Measurements from ENCODE around the gene RBM6. TPM values are rescaled to one million over a fixed set of nuclear protein-coding genes. Genes with fewer than 3 reads are reported as not detected.

RBM6 gene
- total RNA-seq, 4 donors from 2014 or later: 62.3 to 137 (median 88.4) TPM

DNA sequence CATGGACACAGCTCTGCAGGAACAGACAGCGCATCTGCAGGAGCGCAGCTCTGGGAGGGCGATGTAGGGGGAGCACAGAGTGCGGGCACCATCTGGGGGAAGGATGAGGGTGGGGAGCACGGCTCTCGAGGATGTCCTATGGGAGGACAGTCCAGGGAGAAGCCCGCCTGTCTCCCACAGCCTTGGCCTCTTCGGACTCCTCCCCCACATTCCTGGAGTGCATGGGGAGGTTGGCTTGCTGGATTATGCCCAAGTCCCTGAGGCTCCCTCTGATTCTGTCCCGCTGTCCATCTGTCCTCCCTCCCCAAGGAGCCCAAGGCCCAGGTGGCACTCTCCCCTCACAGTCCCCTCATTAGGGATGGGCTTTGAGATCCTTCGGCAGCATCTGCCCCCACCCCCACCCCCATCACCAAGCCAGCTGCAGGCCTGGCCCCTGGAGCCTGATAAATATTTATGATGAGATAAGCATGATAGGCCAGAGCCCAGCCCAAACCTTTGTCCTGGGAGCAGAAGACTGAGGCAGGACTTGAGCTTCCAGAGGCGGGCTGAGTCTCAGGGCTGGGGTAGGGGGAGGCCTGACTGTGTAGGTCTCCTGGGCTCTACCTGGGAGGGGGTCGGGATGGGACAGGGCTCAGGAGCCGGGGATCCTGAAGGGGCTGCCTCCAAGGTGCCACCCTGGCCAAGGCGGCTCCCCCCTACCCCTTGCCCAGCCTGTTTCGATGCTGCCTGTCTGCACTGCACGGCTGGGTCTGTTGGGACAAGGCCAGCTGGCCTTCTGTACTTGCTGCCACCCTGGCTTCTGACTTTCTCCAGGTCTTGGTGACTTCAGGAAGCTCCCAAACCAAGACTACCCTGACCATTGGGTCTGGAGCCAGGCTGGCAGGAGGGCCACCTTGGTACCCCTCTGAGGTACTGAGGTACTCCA is 186.6 kb downstream of the RBM6 start:
- TF ChIP-seq, protein P1, sequence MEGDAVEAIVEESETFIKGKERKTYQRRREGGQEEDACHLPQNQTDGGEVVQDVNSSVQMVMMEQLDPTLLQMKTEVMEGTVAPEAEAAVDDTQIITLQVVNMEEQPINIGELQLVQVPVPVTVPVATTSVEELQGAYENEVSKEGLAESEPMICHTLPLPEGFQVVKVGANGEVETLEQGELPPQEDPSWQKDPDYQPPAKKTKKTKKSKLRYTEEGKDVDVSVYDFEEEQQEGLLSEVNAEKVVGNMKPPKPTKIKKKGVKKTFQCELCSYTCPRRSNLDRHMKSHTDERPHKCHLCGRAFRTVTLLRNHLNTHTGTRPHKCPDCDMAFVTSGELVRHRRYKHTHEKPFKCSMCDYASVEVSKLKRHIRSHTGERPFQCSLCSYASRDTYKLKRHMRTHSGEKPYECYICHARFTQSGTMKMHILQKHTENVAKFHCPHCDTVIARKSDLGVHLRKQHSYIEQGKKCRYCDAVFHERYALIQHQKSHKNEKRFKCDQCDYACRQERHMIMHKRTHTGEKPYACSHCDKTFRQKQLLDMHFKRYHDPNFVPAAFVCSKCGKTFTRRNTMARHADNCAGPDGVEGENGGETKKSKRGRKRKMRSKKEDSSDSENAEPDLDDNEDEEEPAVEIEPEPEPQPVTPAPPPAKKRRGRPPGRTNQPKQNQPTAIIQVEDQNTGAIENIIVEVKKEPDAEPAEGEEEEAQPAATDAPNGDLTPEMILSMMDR (IDR thresholded peaks at IDR 0.05): no peak
- no peak for DNase-seq (ENCODE audit: low spot score)
- no peak for ATAC-seq (ENCODE audit: low FRiP score)

Other genes starting within 250 kb of the RBM6 start
- 1 to 10 TPM in 3 of 4 donors, under 1 TPM in 1; 0.82 to 2.9 (median 2.3) TPM for gene AMIGO3, start 220.5 kb upstream of the RBM6 start, total RNA-seq
- gene GMPPB, start 216.2 kb upstream of the RBM6 start, total RNA-seq: 10 to 100 TPM; 15.6 to 31.7 (median 27.3) TPM
- 10 to 100 TPM; 30.5 to 41.3 (median 35.8) TPM for gene IP6K1, start 153.6 kb upstream of the RBM6 start, total RNA-seq
- 1 to 10 TPM in 1 of 4 donors, under 1 TPM in 1, not detected in 2; 0.36 to 6.0 TPM for gene CDHR4, start 140.3 kb upstream of the RBM6 start, total RNA-seq
- 1 to 10 TPM in 2 of 4 donors, under 1 TPM in 2; 0.74 to 9.9 (median 2.4) TPM for gene INKA1, start 136.9 kb upstream of the RBM6 start, total RNA-seq
- gene UBA7, start 126.2 kb upstream of the RBM6 start, total RNA-seq: 10 to 100 TPM; 33.6 to 85.4 (median 38.1) TPM
- 1 to 10 TPM in 3 of 4 donors, not detected in 1; 1.0 to 1.8 (median 1.6) TPM for gene TRAIP, start 83.6 kb upstream of the RBM6 start, total RNA-seq
- not detected for gene CAMKV, start 70.2 kb upstream of the RBM6 start, total RNA-seq
- 10 to 100 TPM in 1 of 4 donors, 1 to 10 TPM in 2, under 1 TPM in 1; 0.95 to 12.6 (median 5.6) TPM for gene MST1R, start 36.3 kb upstream of the RBM6 start, total RNA-seq
- 10 to 100 TPM in 2 of 4 donors, 1 to 10 TPM in 2; 7.1 to 16.6 (median 10.5) TPM for gene MON1A, start 10.3 kb upstream of the RBM6 start, total RNA-seq
- 100 to 1,000 TPM; 143 to 308 (median 190) TPM for gene RBM5, start 148.8 kb downstream of the RBM6 start, total RNA-seq
- 10 to 100 TPM; 18.3 to 46.2 (median 33.8) TPM for gene SEMA3F, start 215.2 kb downstream of the RBM6 start, total RNA-seq

All from omental fat pad (tissue), 4 donors.